ENCODE measurements around the gene KMO.

Gene KMO

GRCh38 chr1:241542199-241542907 is 10.2 kb downstream of the KMO start:
- DNase-seq (ENCODE audit: low spot score) = no peak

DNA sequence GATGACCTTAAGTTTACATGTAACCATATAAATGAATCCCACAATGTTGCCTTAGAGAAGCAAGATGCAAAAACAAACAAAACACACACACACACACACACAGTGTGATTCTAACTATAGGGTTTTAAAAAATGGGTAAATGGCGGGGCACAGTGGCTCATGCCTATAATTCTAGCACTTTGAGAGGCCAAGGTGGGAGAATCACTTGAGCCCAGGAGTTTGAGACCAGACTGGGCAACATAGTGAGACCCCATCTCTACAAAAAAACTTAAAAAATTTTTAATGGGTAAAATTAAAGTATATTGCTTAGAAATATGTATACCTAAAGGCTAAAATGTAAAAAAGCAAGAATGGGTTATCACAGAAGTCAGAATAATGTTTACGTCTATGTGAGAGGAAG is 15.8 kb downstream of the KMO start:
- DNase-seq (ENCODE audit: low spot score) = no peak

DNA sequence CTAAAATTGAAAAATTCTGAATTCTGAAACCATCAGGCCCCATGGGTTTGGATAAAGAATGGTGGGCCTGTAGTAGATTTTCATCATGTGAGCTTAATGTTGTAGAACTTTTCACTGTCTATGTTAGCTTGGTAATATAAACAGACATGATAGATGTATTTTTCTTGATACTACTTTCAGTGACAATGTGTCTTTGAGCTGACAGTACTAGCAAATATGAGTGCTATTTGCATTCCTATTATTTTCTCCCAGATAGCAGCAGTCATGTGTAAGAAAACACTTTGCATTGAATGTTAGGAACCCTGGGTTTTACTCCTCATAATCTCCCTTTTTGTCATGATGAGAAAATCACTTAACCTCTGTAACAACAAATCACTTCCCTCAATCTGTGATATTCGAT is 18.1 kb downstream of the KMO start:
- no peak for DNase-seq (ENCODE audit: low spot score)

- DNase-seq (ENCODE audit: low spot score) = no peak
Observed at GRCh38 chr1:241551759-241552638, 19.8 kb downstream of the KMO start.

DNA sequence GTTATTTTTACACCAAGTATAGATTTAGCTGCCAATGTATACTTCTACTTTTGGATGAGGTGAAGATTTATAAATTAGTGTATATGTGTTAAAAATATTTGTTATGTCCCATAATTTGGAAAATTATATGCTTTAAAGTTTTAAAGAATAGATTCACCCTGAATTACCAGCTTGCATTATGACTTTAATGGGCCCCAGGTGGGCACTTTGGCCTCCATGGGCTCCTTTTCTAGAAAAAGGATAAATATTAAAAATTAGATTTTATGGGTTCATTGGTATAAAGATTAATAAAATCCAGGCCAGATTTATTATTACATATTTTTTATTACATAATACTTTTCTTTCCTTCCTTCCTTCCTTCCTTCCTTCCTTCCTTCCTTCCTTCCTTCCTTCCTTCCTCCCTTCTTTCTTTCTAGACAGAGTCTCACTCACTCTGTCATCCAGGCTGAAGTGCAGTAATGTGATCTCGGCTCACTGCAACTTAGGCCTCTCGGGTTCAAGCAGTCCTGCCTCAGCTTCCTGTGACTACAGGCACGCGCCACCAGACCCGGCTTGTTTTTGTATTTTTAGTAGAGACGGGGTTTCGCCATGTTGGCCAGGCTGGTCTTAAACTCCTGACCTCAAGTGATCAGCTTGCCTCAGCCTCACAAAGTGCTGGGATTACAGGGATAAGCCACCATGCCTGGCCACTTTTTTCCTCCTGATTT is 21.9 kb downstream of the KMO start:
- DNase-seq (ENCODE audit: low spot score) = no peak

GRCh38 chr1:241555526-241555925 is 23.3 kb downstream of the KMO start:
- no peak for DNase-seq (ENCODE audit: low spot score)

DNA sequence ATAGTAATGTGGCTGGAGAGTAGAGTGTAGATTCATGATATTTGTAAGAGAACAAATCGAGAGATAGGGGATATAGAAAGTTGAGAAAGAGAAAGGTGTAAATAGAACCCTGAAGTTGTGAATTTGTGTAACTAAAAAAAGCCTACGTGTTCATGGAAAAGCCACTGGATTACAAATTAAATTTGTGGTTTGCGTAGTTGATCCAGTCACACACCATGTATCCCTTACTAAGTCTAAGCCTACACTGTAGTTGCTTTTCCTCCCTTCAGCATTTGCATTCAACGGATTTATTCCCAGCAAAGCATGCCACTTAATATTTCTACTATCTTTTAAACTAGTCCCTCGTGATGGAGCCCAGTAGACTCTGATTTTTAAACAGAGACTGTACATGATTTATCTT is 24.9 kb downstream of the KMO start:
- DNase-seq (ENCODE audit: low spot score) = no peak

DNA sequence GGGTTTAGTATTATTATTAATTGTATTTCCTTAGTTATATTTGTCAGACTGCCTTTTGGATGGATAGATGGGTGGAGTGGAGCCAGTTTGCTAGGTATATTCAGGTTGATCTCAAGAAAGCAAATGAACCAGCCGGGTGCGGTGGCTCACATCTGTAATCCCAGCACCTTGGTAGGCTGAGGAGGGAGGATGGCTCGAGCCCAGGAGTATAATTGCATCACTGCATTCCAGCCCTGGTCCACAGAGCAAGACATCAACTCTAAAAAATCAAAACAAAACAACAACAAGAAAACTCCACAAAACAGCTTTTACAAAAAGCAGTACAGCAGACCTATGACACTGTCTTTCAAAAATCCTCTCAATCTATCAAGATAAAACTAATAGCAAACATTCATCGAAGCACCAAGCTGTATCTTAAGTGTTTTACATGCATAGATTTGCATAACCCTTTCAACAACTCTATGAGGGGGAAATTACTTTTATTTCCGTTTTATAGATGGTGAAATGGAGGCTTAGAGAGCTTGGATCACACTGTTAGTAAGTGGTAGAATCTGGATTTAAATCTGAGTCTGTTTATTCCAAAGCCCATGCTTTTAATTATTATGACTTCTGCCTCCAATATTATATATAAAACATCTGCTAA is 25.5 kb downstream of the KMO start:
- no peak for DNase-seq (ENCODE audit: low spot score)

- no peak for DNase-seq (ENCODE audit: low spot score)
Observed at GRCh38 chr1:241560146-241560848, 28.1 kb downstream of the KMO start.

DNA sequence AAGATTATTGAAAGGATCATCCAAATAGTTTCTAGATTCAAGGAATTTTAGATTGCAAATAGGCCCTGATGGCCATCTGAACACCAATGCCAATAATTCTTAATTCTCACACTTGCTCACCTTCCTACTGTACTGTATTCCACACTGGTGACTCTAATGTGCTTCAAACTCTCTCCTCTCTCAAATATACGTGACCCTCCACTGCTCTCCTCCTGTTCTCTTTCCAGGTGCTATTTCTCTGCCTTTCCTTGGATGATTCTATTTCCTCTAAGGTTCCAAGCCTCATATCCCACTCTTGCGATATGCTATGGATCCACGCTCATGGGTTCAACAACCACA is 28.6 kb downstream of the KMO start:
- DNase-seq (ENCODE audit: low spot score) = no peak

GRCh38 chr1:241569848-241570247 is 37.7 kb downstream of the KMO start:
- no peak for DNase-seq (ENCODE audit: low spot score)

- no peak for DNase-seq (ENCODE audit: low spot score)
Observed at GRCh38 chr1:241574154-241574553, 42.0 kb downstream of the KMO start.

DNA sequence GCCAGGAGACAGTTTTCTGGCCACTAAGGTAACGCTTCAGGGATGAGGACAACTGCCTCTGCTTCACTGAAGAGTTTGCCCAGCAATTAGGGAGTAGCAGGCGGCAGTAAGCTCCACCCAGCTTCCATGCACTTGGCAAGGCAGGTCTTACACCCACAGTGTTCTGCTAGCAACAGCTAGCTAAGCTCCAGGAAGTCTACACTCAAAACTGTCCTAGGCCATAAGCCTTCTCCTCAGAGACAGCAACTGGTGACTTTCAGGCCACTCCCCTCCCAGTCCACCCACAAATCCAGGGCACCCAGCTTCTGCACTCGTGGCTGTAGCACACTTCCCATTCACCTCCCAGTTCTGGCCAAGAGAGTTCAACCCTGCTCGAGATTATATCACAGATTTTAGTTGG is 47.3 kb downstream of the KMO start:
- no peak for DNase-seq (ENCODE audit: low spot score)

DNA sequence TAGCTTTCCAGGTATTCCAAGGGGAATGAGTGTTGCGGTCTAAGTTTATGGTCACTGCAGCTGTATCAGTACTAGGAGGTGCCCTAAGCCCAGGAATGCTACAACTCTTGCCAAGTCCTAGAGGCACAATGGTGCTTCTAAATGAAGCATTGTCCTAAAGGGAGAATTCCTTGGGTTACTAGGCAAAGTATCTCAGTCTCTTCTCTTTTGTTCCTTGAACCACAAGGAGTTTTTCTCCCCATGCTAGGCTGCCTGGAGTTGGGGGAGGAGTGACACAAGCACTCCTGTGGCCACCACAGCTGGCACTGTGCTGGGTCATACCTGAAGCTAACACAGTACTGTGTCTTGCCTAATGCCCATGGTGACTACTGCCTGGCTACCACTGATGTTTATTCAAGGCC is 50.7 kb downstream of the KMO start:
- DNase-seq (ENCODE audit: low spot score) = no peak

DNA sequence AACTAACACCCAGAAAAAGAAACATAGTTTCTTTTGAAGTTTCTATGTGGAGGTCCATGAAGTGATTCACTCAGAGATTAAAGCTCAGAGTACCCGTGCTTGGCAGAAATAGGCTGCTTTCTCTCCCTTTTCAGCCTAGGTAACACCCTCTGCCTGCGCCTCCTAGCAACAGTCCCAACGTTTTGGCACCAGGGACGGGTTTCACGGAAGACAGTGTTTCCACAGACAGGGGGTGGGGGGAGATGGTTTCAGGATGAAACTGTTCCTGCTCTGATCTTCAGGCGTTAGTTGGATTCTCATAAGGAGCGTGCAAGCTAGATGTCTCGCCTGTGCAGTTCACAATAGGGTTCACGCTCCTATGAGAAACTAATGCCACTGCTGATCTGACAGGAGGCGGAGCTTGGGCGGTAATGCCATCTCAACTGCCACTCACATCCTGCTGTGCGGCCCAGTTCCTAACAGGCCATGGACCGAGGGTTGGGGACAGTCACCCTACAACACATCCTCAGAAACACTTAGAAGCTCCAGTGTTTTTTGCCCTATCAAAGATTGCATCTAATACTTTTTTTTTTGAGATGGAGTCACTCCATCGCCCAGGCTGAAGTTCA is 54.8 kb downstream of the KMO start:
- DNase-seq (ENCODE audit: low spot score) = no peak

DNA sequence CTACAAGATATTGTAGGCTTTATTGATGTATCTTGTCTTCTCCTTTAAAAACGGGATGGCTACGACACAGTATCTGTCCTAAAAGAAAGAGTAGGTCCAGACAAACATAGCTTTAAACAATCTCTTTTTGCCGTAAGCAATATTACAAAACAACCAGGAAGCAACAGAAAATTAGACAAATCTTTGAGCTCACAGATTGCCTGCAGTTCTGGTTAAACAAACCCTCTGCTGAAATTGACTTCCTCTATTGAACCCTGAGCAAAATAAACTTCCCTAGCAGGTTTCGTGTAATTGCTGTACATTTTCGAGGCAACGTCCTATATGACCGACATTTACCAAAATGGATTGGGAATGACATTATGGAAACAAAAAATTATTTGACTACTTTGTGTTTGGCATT is 57.3 kb downstream of the KMO start:
- no peak for DNase-seq (ENCODE audit: low spot score)

GRCh38 chr1:241590719-241591118 is 58.5 kb downstream of the KMO start:
- no peak for DNase-seq (ENCODE audit: low spot score)

DNA sequence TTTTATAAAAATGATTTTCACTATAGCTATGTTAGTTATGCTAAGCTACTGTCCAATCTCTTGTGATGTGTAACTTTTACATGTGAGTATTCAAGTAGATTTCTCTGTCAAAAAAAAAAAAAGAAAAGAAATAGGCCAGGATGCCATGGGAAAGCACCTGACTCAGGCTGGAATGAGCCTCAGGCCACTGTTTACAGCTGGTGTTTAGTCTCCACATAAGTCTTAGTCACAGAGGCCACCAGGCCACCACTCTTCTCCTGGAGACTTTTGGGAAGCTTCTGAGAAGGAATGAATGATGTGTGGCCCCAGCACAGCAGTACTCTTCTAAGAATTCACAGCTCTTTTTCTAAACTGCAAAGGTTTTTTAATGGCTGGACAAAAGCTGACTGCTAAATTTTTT is 59.1 kb downstream of the KMO start:
- DNase-seq (ENCODE audit: low spot score) = no peak

GRCh38 chr1:241591736-241592135 is 59.6 kb downstream of the KMO start:
- no peak for DNase-seq (ENCODE audit: low spot score)

- DNase-seq (ENCODE audit: low spot score) = peak; percentile 13
Observed at GRCh38 chr1:241592273-241592958, 60.2 kb downstream of the KMO start.

- no peak for DNase-seq (ENCODE audit: low spot score)
Observed at GRCh38 chr1:241593186-241593585, 61.0 kb downstream of the KMO start.
